Left lung (tissue), 10 donors: ENCODE measurements around the gene ZSCAN29. TPM values are rescaled to one million over a fixed set of nuclear protein-coding genes. Genes with fewer than 3 reads are reported as not detected.
A peak's percentile ranks its signal among the peaks of the same experiment; 100 is the strongest.

Experiments used
- ATAC-seq: fragments of 200-7000 bp; cut with Tn5 transposase; one replicate; pipeline ENCODE4 v1.9.1; 2020; ENCODE audit warnings: moderate library complexity
- DNase-seq, 4 donors: peaks; one replicate each; pipeline ENCODE4 v3.0.0-alpha.2; 2013 to 2020
- H3K27ac ChIP-seq, 2 donors: fragments of 200-600 bp; sonication (generic) in 1 of 2; one replicate each; pipeline versions ENCODE4 v1.5.0 to v1.8.0; 2020 to 2021
- H3K27me3 ChIP-seq, 2 donors: fragments of 200-600 bp; sonication (generic) in 1 of 2; one replicate each; pipeline versions ENCODE4 v1.5.0 to v1.8.0; 2020 to 2021
- H3K36me3 ChIP-seq, 2 donors: fragments of 200-600 bp; sonication (generic) in 1 of 2; one replicate each; pipeline versions ENCODE4 v1.5.0 to v1.8.0; 2020 to 2021
- H3K4me1 ChIP-seq, 2 donors: fragments of 200-600 bp; one replicate each; pipeline ENCODE4 v1.8.0; 2021
- H3K4me3 ChIP-seq, 2 donors: fragments of 200-600 bp; sonication (generic) in 1 of 2; one replicate each; pipeline versions ENCODE4 v1.5.0 to v1.8.0; 2020 to 2021; ENCODE audit warnings: mild to moderate bottlenecking in 1 of 2
- H3K9me3 ChIP-seq, 2 donors: fragments of 200-600 bp; sonication (generic) in 1 of 2; one replicate each; pipeline versions ENCODE4 v1.5.0 to v1.8.0; 2020 to 2021
- intact Hi-C, 2 donors: fragments of 100-400 bp; cut with DNase I; formaldehyde crosslinking; loops; one replicate each; pipeline versions ENCODE4 v1.11.2 to v1.14.2; 2022
- polyA plus RNA-seq, 6 donors: library from polyadenylated mRNA; unstranded; fragments of 120-200 nt; gene quantifications; one replicate each; pipeline ENCODE4 v1.2.1, GENCODE V29; 2013; ENCODE audit not compliant: insufficient read length in 6 of 6
- total RNA-seq, 2 donors: library from RNA; stranded (reverse); fragmentation: NEBNext Ultra II Directional; extraction: Animal tissue kit (Norgen Biotek cat#: 25700); gene quantifications; one replicate each; pipeline ENCODE4 v1.2.1, GENCODE V29; 2021
- TF ChIP-seq, protein P1 (sequence below), 2 donors: fragments of 200-600 bp; sonication (generic) in 1 of 2; IDR thresholded peaks; one replicate each; pipeline versions ENCODE4 v1.5.0 to v1.8.0; 2021; ENCODE audit warnings: antibody characterized with exemption in 2 of 2
- donor health status: DM: no; HTN: yes; CAD: no.
- donor health status: DM: no; HTN: no; CAD: no.

The ZSCAN29 gene
- total and polyA plus RNA-seq, 8 donors = 19.9 to 36.1 (median 33.7) TPM

DNA sequence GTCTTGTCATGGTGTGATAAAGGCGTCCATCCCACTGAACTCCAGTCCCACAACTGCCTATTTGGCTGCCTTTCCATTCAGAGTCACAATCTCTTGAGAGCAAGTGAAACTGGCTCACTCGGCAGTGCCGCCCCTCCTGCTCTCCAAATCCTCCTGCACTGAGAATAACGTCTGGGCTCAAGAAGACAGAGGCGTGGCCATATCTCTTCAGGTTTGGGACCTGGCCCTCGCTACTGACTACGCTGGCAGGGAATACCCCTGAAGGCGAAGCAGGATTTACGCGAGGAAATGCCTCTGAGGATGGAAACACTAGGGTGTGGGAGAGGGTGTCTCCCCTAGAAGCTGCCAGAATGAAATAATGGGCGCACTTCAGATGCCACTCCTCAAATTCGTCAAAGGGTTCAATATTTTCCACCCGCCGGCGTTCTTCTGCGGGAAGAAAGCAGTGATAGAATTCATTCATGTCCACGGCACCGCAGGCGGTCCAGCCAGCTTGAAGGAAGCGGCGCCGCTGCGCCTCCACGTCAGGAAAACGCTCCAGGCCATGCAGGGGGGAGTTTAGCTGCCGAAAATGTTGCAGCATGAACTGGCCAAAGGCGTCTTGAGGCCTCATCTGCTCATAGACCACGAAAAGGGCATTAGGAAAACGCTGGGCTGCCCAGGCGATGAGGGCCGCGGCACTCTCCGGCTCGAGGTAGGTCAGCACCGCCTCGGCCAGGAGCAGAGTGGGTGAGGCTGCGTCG lies 41.5 kb downstream of the ZSCAN29 start:
- TF ChIP-seq, protein P1, sequence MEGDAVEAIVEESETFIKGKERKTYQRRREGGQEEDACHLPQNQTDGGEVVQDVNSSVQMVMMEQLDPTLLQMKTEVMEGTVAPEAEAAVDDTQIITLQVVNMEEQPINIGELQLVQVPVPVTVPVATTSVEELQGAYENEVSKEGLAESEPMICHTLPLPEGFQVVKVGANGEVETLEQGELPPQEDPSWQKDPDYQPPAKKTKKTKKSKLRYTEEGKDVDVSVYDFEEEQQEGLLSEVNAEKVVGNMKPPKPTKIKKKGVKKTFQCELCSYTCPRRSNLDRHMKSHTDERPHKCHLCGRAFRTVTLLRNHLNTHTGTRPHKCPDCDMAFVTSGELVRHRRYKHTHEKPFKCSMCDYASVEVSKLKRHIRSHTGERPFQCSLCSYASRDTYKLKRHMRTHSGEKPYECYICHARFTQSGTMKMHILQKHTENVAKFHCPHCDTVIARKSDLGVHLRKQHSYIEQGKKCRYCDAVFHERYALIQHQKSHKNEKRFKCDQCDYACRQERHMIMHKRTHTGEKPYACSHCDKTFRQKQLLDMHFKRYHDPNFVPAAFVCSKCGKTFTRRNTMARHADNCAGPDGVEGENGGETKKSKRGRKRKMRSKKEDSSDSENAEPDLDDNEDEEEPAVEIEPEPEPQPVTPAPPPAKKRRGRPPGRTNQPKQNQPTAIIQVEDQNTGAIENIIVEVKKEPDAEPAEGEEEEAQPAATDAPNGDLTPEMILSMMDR (IDR thresholded peaks at IDR 0.05) = no peak
- Histone ChIP-seq H3K27ac (peak overlapping the region; percentile 92 to 93), H3K4me1 (peaks cover 10 to 24% of the 10 kb centered on the region in 2 donors), H3K27me3 (no peaks in the 10 kb centered on the region), H3K9me3 (no peaks in the 10 kb centered on the region), H3K36me3 (no peaks in the 10 kb centered on the region), H3K4me3 (peak overlapping the region; percentile 76 to 79)
- intact Hi-C loops = no loop called here
- peak; percentile 15 for ATAC-seq
- peak in 2 of 4 donors; percentile 37 to 43 for DNase-seq

DNA sequence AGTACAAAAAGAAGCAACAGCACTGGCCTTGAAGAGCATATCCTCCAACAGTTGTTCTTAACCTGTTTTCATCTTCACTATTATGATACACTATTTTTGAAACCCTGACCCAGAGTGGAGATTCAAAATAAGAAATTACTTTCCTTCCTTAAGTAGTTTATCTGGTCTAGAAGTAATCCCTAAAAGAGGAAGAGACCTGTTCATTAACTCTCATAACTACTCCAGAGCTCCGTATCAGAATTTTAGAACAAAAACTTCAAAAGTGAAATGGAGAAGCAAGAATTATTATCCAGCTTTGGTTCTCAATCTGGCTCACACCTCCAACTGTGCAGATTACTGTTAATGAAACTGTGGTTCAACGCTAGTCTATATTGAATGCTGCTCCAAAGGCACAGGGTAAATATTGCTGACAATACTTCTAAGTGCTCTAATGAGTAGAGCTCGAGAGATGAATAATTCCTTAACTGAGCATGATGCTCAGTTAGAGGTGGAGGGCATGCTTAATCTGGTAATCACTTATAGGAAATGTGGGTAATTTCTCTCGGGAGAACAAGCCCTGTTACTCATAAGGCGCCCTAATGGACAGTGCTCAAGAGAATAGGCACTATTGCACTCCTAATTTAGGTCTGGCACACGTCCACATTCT lies 45.7 kb downstream of the ZSCAN29 start:
- H3K27me3 ChIP-seq = no peaks in the 10 kb centered on the region
- H3K27ac ChIP-seq = no peak overlapping the region
- H3K4me3 ChIP-seq = no peak overlapping the region
- H3K36me3 ChIP-seq = no peaks in the 10 kb centered on the region
- TF ChIP-seq, protein P1 (IDR thresholded peaks at IDR 0.05) = no peak
- H3K4me1 ChIP-seq = peaks cover 10 to 18% of the 10 kb centered on the region in 2 donors
- DNase-seq = no peak
- H3K9me3 ChIP-seq = no peaks in the 10 kb centered on the region
- no peak for ATAC-seq
- intact Hi-C loops = no loop called here

GRCh38 chr15:43318990-43319771 lies 51.7 kb downstream of the ZSCAN29 start:
- Histone ChIP-seq H3K9me3 (no peaks in the 10 kb centered on the region), H3K4me3 (no peak overlapping the region), H3K27me3 (no peaks in the 10 kb centered on the region), H3K27ac (no peak overlapping the region), H3K36me3 (no peaks in the 10 kb centered on the region), H3K4me1 (no peaks in the 10 kb centered on the region)
- intact Hi-C loops = no loop called here
- DNase-seq = peak in 1 of 4 donors; percentile 7
- TF ChIP-seq, protein P1 (IDR thresholded peaks at IDR 0.05) = no peak
- peak; percentile 87 for ATAC-seq

- no peak for DNase-seq
- TF ChIP-seq, protein P1 (IDR thresholded peaks at IDR 0.05) = no peak
Observed at GRCh38 chr15:43317566-43318184, 53.2 kb downstream of the ZSCAN29 start.

More at GRCh38 chr15:43317566-43318184, 53.2 kb downstream of the ZSCAN29 start:
- ATAC-seq = peak; percentile 52
- H3K9me3 ChIP-seq = no peaks in the 10 kb centered on the region
- H3K36me3 ChIP-seq = no peaks in the 10 kb centered on the region
- H3K4me3 ChIP-seq = no peak overlapping the region
- intact Hi-C loops = no loop called here
- H3K27ac ChIP-seq = no peak overlapping the region
- no peaks in the 10 kb centered on the region for H3K4me1 ChIP-seq
- H3K27me3 ChIP-seq = no peaks in the 10 kb centered on the region
